Neural cell (in vitro differentiated cells): Measurements from ENCODE around the gene ADIPOQ. TPM values are rescaled to one million over a fixed set of nuclear protein-coding genes. Genes with fewer than 3 reads are reported as not detected.

Experiments
- H2AFZ ChIP-seq: fragments of 200-600, 300-800 bp; sonication (generic), shearing (Covaris generic); 2 replicates; pipeline ENCODE4 v1.6.0; 2014; ENCODE audit warnings: low read depth, mild to moderate bottlenecking, antibody characterized with exemption, low read length, moderate library complexity
- H3F3A ChIP-seq: fragments of 200-600 bp; shearing (Covaris generic); 2 replicates; pipeline ENCODE4 v1.6.1; 2016; ENCODE audit warnings: mild to moderate bottlenecking, moderate library complexity, mixed read lengths, antibody characterized with exemption, low read length; ENCODE audit not compliant: insufficient read depth, poor library complexity, severe bottlenecking
- H3K27ac ChIP-seq: fragments of 200-600, 300-800 bp; sonication (generic), shearing (Covaris generic); 2 replicates; pipeline ENCODE4 v1.5.1; 2014; ENCODE audit warnings: mild to moderate bottlenecking, low read length, moderate library complexity
- H3K27me3 ChIP-seq: fragments of 300-800, 200-600 bp; sonication (generic), shearing (Covaris generic); 2 replicates; pipeline ENCODE4 v1.6.0; 2014; ENCODE audit warnings: mild to moderate bottlenecking, low read depth, low read length, moderate library complexity; ENCODE audit not compliant: insufficient read depth
- H3K36me3 ChIP-seq: fragments of 300-800, 200-600 bp; sonication (generic), shearing (Covaris generic); 2 replicates; pipeline ENCODE4 v1.5.1; 2014; ENCODE audit warnings: mild to moderate bottlenecking, antibody characterized with exemption, low read length, moderate library complexity; ENCODE audit not compliant: insufficient read depth
- H3K4me2 ChIP-seq: fragments of 300-800, 200-600 bp; sonication (generic), shearing (Covaris generic); 2 replicates; pipeline ENCODE4 v1.6.0; 2014; ENCODE audit warnings: mild to moderate bottlenecking, low read length
- H3K4me3 ChIP-seq: fragments of 300-800, 200-600 bp; sonication (generic), shearing (Covaris generic); 2 replicates; pipeline ENCODE4 v1.5.1; 2014; ENCODE audit warnings: mild to moderate bottlenecking, low read length, moderate library complexity
- H3K79me2 ChIP-seq: fragments of 200-600 bp; shearing (Covaris generic); replicated peaks from 2 replicates; pipeline ENCODE4 v1.6.0; 2014; ENCODE audit warnings: mild to moderate bottlenecking, low read length, moderate library complexity; ENCODE audit not compliant: insufficient read depth
- H3K9ac ChIP-seq: fragments of 300-800, 200-600 bp; sonication (generic), shearing (Covaris generic); 2 replicates; pipeline ENCODE4 v1.6.1; 2016; ENCODE audit warnings: mild to moderate bottlenecking, low read length, mixed read lengths
- H3K9me2 ChIP-seq: fragments of 200-600 bp; shearing (Covaris generic); 2 replicates; pipeline ENCODE4 v1.6.1; 2016; ENCODE audit warnings: mild to moderate bottlenecking, low read length, mixed read lengths; ENCODE audit not compliant: insufficient read depth
- H3K9me3 ChIP-seq: fragments of 200-600, 300-800 bp; sonication (generic), shearing (Covaris generic); 2 replicates; pipeline ENCODE4 v1.6.1; 2016; ENCODE audit warnings: mild to moderate bottlenecking, mixed run types, low read length, moderate library complexity, mixed read lengths
- H4K20me1 ChIP-seq: fragments of 200-600 bp; shearing (Covaris generic); 2 replicates; pipeline ENCODE4 v1.6.1; 2016; ENCODE audit warnings: mild to moderate bottlenecking, mixed run types; ENCODE audit not compliant: insufficient read depth
- CTCF ChIP-seq: fragments of 450-650 bp; IDR thresholded peaks from 2 replicates; pipeline ENCODE4 v1.5.1; 2014; ENCODE audit warnings: antibody characterized with exemption, mild to moderate bottlenecking, moderate library complexity; ENCODE audit not compliant: poor library complexity, severe bottlenecking
- EP300 ChIP-seq: fragments of 450-650 bp; conservative IDR thresholded peaks from 2 replicates; pipeline ENCODE4 v1.6.1; 2014; ENCODE audit warnings: antibody characterized with exemption, mild to moderate bottlenecking, moderate library complexity; ENCODE audit not compliant: poor library complexity, severe bottlenecking
- EZH2 ChIP-seq: fragments of 200-600, 300-800 bp; shearing (Covaris generic), sonication (generic); IDR thresholded peaks from 2 replicates; pipeline ENCODE4 v1.6.1; 2014; ENCODE audit warnings: antibody characterized with exemption, low read length, borderline replicate concordance, mild to moderate bottlenecking; ENCODE audit not compliant: insufficient read depth, poor library complexity, severe bottlenecking
- MXI1 ChIP-seq: fragments of 450-650 bp; conservative IDR thresholded peaks from 2 replicates; pipeline ENCODE4 v1.6.1; 2014; ENCODE audit warnings: antibody characterized with exemption, mild to moderate bottlenecking; ENCODE audit not compliant: poor library complexity, severe bottlenecking
- POLR2AphosphoS5 ChIP-seq: IDR thresholded peaks from 2 replicates; pipeline ENCODE4 v1.6.1; 2012
- RAD21 ChIP-seq: fragments of 450-650 bp; conservative IDR thresholded peaks from 2 replicates; pipeline ENCODE4 v1.6.1; 2014; ENCODE audit warnings: antibody characterized with exemption, mild to moderate bottlenecking, moderate library complexity
- REST ChIP-seq: IDR thresholded peaks from 2 replicates; pipeline ENCODE4 v1.6.1; 2012; ENCODE audit warnings: borderline replicate concordance
- SMC3 ChIP-seq: fragments of 450-650 bp; conservative IDR thresholded peaks from 2 replicates; pipeline ENCODE4 v1.6.1; 2014; ENCODE audit warnings: antibody characterized with exemption, mild to moderate bottlenecking, moderate library complexity; ENCODE audit not compliant: poor library complexity
- TAF1 ChIP-seq: IDR thresholded peaks from 2 replicates; pipeline ENCODE4 v1.6.1; 2012; ENCODE audit warnings: low read depth
- polyA plus RNA-seq: library from polyadenylated mRNA; depleted of rRNA; stranded (reverse); fragments of >200 nt; gene quantifications from 2 replicates; pipeline ENCODE4 v1.2.3, GENCODE V29; 2014

The ADIPOQ gene
- polyA plus RNA-seq, 1 donor from 2014 or later, result not detected

GRCh38 chr3:186852994-186853393, 10.5 kb downstream of the ADIPOQ start:
- Histone ChIP-seq H3F3A (no peaks in the 10 kb centered on the region), H2AFZ (no peak overlapping the region), H3K79me2 (no peaks in the 10 kb centered on the region), H3K4me2 (no peak overlapping the region), H3K27ac (no peak overlapping the region), H3K9me2 (no peaks in the 10 kb centered on the region), H3K4me3 (no peak overlapping the region), H4K20me1 (no peaks in the 10 kb centered on the region), H3K36me3 (no peaks in the 10 kb centered on the region), H3K9me3 (no peaks in the 10 kb centered on the region), H3K27me3 (no peaks in the 10 kb centered on the region), H3K9ac (no peak overlapping the region)
- no peak for TF ChIP-seq RAD21
- no peak for TF ChIP-seq TAF1
- TF ChIP-seq SMC3, result no peak
- TF ChIP-seq EZH2, result no peak
- no peak for TF ChIP-seq MXI1
- no peak for TF ChIP-seq EP300
- no peak for TF ChIP-seq REST
- TF ChIP-seq CTCF, result no peak
- no peak for TF ChIP-seq POLR2AphosphoS5

GRCh38 chr3:186854146-186854545, 11.6 kb downstream of the ADIPOQ start:
- H3K27me3 ChIP-seq, result no peaks in the 10 kb centered on the region
- no peaks in the 10 kb centered on the region for H3F3A ChIP-seq
- no peaks in the 10 kb centered on the region for H3K9me3 ChIP-seq
- no peak overlapping the region for H3K9ac ChIP-seq
- H3K4me3 ChIP-seq, result no peak overlapping the region
- no peaks in the 10 kb centered on the region for H4K20me1 ChIP-seq
- H3K36me3 ChIP-seq, result no peaks in the 10 kb centered on the region
- H2AFZ ChIP-seq, result no peak overlapping the region
- no peaks in the 10 kb centered on the region for H3K79me2 ChIP-seq
- no peak overlapping the region for H3K27ac ChIP-seq
- H3K4me2 ChIP-seq, result no peak overlapping the region
- H3K9me2 ChIP-seq, result no peaks in the 10 kb centered on the region
- no peak for TF ChIP-seq EZH2
- no peak for TF ChIP-seq CTCF
- TF ChIP-seq REST, result no peak
- TF ChIP-seq MXI1, result no peak
- no peak for TF ChIP-seq SMC3
- no peak for TF ChIP-seq RAD21
- TF ChIP-seq TAF1, result no peak
- TF ChIP-seq POLR2AphosphoS5, result no peak
- no peak for TF ChIP-seq EP300
